ENCODE results near the gene OGDH. TPM values are rescaled to one million over a fixed set of nuclear protein-coding genes. Genes with fewer than 3 reads are reported as not detected.

The OGDH gene
- total and polyA plus RNA-seq, 2 of the 13 experiments (the other 11 are each of a cell fraction or from before 2014, with no cell fraction given): 17.4 to 25.4 TPM

DNA sequence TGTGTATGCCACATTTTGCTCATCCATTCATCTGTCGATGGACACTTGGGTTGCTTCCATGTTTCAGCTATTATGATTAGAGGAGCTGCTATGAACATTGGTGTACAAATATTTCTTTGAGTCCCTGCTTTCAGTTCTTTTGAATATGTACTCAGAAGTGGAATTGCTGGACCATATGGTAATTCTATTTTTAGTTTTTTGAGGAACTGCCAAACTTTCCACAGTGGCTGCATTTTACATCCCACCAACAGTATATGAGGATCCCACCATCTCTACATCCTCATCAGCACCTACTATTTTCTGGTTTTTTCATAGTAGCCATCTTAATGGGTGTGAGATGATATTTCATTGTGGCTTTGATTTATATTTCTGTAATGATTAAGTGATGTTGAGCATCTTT, 97.5 kb downstream of the OGDH start:
- Histone ChIP-seq H3K9ac (ENCODE audit: insufficient read depth, low read depth, low read length) (no peak overlapping the region), H2AFZ (ENCODE audit: low read length) (no peak overlapping the region), H3K36me3 (replicated peaks in 1 of 2; ENCODE audit: control insufficient read depth in 1 of 2, insufficient read depth in 2 of 2, low read length in 2 of 2) (peaks cover 4 to 14% of the 10 kb centered on the region in 2 experiments; a peak in 2 of 5 replicates), H4K20me1 (ENCODE audit: insufficient read depth, low read length) (no peaks in the 10 kb centered on the region; the same call in 1 of the 2 replicates), H3K4me3 (replicated peaks in 1 of 3; ENCODE audit: insufficient read depth in 1 of 3, low read depth in 2 of 3, low read length in 3 of 3) (no peak overlapping the region), H3K4me2 (ENCODE audit: low read depth, low read length) (no peak overlapping the region), H3K4me1 (ENCODE audit: insufficient read depth, low read length) (no peaks in the 10 kb centered on the region), H3K27me3 (ENCODE audit: control insufficient read depth in 1 of 2, insufficient read depth in 2 of 2, low read length in 2 of 2) (no peaks in the 10 kb centered on the region), H3K79me2 (ENCODE audit: insufficient read depth, low read length) (no peaks in the 10 kb centered on the region), H3K27ac (ENCODE audit: extremely low read length, insufficient read depth, low read length) (no peak overlapping the region), H3K9me3 (ENCODE audit: low read length) (no peaks in the 10 kb centered on the region)
- 95% methylated on average over 1 of the region's 1 CpG for WGBS (ENCODE audit: low lambda C conversion rate)
- ChIA-PET POLR2A (no interaction called here), CTCF (ENCODE audit: low intra/inter-chr PET ratio, low total read pairs) (no interaction called here)
- no peak for DNase-seq (ENCODE audit: low spot score)
- ATAC-seq: no peak
- intact Hi-C loops (cut with micrococcal nuclease; ENCODE audit: unreplicated experiment) (no loop called here), in situ Hi-C loops (cut with HindIII; ENCODE audit: extremely low pct_ligation_motif_present, low pct_unique_long_range_greater_than_20kb) (no loop called here)
- TF ChIP-seq U2AF1 (optimal IDR thresholded peaks at IDR 0.05; ENCODE audit: low read depth, low read length) (no peak), NFE2 (CRISPR knock-in tag; IDR thresholded peaks at IDR 0.05) (no peak), TP53 (CRISPR knock-in tag; conservative IDR thresholded peaks at IDR 0.05) (no peak), ZNF550 (CRISPR knock-in tag; IDR thresholded peaks at IDR 0.05; ENCODE audit: borderline replicate concordance) (no peak), PLRG1 (conservative IDR thresholded peaks at IDR 0.05) (no peak), ZNF747 (CRISPR knock-in tag; IDR thresholded peaks at IDR 0.05; ENCODE audit: borderline replicate concordance) (no peak), ZNF180 (CRISPR knock-in tag; IDR thresholded peaks at IDR 0.05; ENCODE audit: borderline replicate concordance, low read depth) (no peak), HHEX (CRISPR knock-in tag; IDR thresholded peaks at IDR 0.05) (no peak), ZNF879 (CRISPR knock-in tag; IDR thresholded peaks at IDR 0.05) (no peak), NFKB2 (CRISPR knock-in tag; IDR thresholded peaks at IDR 0.05; ENCODE audit: borderline replicate concordance) (no peak), POLR2AphosphoS5 (IDR thresholded peaks at IDR 0.05; ENCODE audit: low read depth, low read length) (no peak)
- TF ChIP-seq, protein P1, sequence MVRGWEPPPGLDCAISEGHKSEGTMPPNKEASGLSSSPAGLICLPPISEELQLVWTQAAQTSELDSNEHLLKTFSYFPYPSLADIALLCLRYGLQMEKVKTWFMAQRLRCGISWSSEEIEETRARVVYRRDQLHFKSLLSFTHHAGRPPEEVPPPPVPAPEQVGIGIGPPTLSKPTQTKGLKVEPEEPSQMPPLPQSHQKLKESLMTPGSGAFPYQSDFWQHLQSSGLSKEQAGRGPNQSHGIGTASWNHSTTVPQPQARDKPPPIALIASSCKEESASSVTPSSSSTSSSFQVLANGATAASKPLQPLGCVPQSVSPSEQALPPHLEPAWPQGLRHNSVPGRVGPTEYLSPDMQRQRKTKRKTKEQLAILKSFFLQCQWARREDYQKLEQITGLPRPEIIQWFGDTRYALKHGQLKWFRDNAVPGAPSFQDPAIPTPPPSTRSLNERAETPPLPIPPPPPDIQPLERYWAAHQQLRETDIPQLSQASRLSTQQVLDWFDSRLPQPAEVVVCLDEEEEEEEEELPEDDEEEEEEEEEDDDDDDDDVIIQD (CRISPR knock-in tag; IDR thresholded peaks at IDR 0.05; ENCODE audit: low read depth): no peak
- TF ChIP-seq, protein P2, sequence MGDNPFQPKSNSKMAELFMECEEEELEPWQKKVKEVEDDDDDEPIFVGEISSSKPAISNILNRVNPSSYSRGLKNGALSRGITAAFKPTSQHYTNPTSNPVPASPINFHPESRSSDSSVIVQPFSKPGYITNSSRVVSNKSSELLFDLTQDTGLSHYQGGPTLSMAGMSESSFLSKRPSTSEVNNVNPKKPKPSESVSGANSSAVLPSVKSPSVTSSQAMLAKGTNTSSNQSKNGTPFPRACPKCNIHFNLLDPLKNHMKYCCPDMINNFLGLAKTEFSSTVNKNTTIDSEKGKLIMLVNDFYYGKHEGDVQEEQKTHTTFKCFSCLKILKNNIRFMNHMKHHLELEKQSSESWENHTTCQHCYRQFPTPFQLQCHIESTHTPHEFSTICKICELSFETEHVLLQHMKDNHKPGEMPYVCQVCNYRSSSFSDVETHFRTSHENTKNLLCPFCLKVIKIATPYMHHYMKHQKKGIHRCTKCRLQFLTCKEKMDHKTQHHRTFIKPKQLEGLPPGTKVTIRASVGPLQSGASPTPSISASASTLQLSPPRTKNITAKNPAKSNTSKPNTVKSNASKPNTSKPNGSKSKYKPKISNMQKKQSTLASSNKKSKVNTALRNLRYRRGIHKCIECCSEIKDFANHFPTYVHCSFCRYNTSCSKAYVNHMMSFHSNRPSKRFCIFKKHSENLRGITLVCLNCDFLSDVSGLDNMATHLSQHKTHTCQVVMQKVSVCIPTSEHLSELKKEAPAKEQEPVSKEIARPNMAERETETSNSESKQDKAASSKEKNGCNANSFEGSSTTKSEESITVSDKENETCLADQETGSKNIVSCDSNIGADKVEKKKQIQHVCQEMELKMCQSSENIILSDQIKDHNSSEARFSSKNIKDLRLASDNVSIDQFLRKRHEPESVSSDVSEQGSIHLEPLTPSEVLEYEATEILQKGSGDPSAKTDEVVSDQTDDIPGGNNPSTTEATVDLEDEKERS (CRISPR knock-in tag; IDR thresholded peaks at IDR 0.05): no peak
- TF ChIP-seq, protein P3, sequence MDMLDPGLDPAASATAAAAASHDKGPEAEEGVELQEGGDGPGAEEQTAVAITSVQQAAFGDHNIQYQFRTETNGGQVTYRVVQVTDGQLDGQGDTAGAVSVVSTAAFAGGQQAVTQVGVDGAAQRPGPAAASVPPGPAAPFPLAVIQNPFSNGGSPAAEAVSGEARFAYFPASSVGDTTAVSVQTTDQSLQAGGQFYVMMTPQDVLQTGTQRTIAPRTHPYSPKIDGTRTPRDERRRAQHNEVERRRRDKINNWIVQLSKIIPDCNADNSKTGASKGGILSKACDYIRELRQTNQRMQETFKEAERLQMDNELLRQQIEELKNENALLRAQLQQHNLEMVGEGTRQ (IDR thresholded peaks at IDR 0.05; ENCODE audit: low read depth, low read length): no peak
- TF ChIP-seq, protein P3 (CRISPR knock-in tag; IDR thresholded peaks at IDR 0.05; ENCODE audit: borderline replicate concordance): no peak
- FAIRE-seq: no peak
- no TSS peak for BruUV-seq (replicated peaks)
